Measurements from ENCODE around the gene ZRANB3. TPM values are rescaled to one million over a fixed set of nuclear protein-coding genes. Genes with fewer than 3 reads are reported as not detected.

Gene ZRANB3
- total and polyA plus RNA-seq, 2 donors from 2014 or later, result 3.6 to 6.4 TPM

GRCh38 chr2:135174810-135175093 lies 356.3 kb downstream of the ZRANB3 start:
- no peaks in the 10 kb centered on the region for H3K27me3 ChIP-seq (ENCODE audit: control insufficient read depth, insufficient read depth, low read length)
- no peaks in the 10 kb centered on the region for H3K9me3 ChIP-seq (ENCODE audit: control insufficient read depth in 2 of 3, insufficient read depth in 1 of 3, low read length in 3 of 3)
- H3K36me3 ChIP-seq (ENCODE audit: control insufficient read depth in 2 of 3, insufficient read depth in 3 of 3, low read length in 3 of 3), result peaks cover 0 to 22% (median 11%) of the 10 kb centered on the region in 3 donors
- intact Hi-C loops (cut with DNase I), result no loop called here
- FAIRE-seq (no peak), DNase-seq (no peak)
- no peak overlapping the region for H3K9ac ChIP-seq (ENCODE audit: low read length in 3 of 3)
- no peak for TF ChIP-seq CTCF (IDR thresholded peaks at IDR 0.05; ENCODE audit: borderline replicate concordance, extremely low read depth, insufficient read depth)
- no peak overlapping the region for H3K27ac ChIP-seq (ENCODE audit: low read depth in 2 of 2, low read length in 2 of 2)
- no peak overlapping the region for H3K4me3 ChIP-seq (ENCODE audit: low read length in 3 of 3)
- H3K4me1 ChIP-seq (ENCODE audit: control insufficient read depth in 2 of 3, insufficient read depth in 2 of 3, low read depth in 1 of 3, low read length in 3 of 3), result no peaks in the 10 kb centered on the region

- intact Hi-C loops (cut with DNase I), result no loop called here
- no peak for TF ChIP-seq CTCF (IDR thresholded peaks at IDR 0.05; ENCODE audit: borderline replicate concordance, extremely low read depth, insufficient read depth)
- no peak for DNase-seq
Measured at GRCh38 chr2:135174049-135174809, 356.8 kb downstream of the ZRANB3 start.

DNA sequence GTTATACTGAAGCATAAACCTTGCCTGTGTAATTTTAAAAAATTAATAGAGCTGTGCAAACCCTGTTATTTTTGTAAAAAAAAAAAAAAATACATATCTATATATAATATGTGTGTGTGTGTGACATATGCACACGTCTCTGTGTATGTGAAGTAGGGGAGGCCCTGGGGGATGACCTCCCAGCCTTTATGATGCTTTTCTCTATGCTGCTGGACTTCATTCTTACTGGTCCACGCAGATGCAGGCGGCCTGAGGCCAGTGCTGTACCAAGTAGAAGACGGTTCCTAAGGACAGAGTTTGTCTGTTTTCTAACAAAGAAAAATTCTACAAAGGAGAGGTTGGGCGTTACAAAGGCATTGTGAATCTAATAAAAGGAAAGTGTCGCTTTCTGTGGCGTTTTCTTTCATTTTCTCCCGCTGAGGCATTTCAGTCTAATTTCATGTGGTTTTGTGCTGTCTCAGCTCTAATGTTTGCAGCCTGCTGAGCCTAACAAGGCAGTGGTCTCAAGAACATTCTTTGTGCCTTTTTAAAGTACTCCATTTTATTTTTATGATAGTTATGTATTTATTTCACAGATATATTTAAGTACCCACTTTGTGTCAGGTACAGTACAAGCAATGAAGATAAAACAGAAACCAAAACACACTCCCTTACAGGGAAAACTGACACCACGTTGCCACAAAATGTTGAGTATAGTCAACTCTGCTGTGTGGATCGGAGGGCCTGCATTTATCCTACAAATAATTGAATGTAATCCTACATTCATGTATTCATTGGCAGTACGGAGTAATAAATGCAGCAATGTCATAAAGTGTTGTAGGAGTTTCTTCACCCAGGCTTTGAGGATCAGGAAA lies 360.9 kb downstream of the ZRANB3 start:
- DNase-seq (no peak), FAIRE-seq (no peak)
- Histone ChIP-seq H3K27me3 (ENCODE audit: control insufficient read depth, insufficient read depth, low read length) (no peaks in the 10 kb centered on the region), H3K36me3 (ENCODE audit: control insufficient read depth in 2 of 3, insufficient read depth in 3 of 3, low read length in 3 of 3) (peaks cover 5 to 34% (median 22%) of the 10 kb centered on the region in 3 donors), H3K27ac (ENCODE audit: low read depth in 2 of 2, low read length in 2 of 2) (no peak overlapping the region), H3K4me1 (ENCODE audit: control insufficient read depth in 2 of 3, insufficient read depth in 2 of 3, low read depth in 1 of 3, low read length in 3 of 3) (no peaks in the 10 kb centered on the region), H3K9me3 (ENCODE audit: control insufficient read depth in 2 of 3, insufficient read depth in 1 of 3, low read length in 3 of 3) (no peaks in the 10 kb centered on the region), H3K9ac (ENCODE audit: low read length in 3 of 3) (no peak overlapping the region), H3K4me3 (ENCODE audit: low read length in 3 of 3) (no peak overlapping the region)
- no peak for TF ChIP-seq CTCF (IDR thresholded peaks at IDR 0.05; ENCODE audit: borderline replicate concordance, extremely low read depth, insufficient read depth)
- intact Hi-C loops (cut with DNase I), result no loop called here

More at GRCh38 chr2:135174049-135174809, 356.8 kb downstream of the ZRANB3 start:
- no peak for FAIRE-seq
- no peak overlapping the region for H3K4me3 ChIP-seq (ENCODE audit: low read length in 3 of 3)
- no peak overlapping the region for H3K27ac ChIP-seq (ENCODE audit: low read depth in 2 of 2, low read length in 2 of 2)
- no peak overlapping the region for H3K9ac ChIP-seq (ENCODE audit: low read length in 3 of 3)
- H3K9me3 ChIP-seq (ENCODE audit: control insufficient read depth in 2 of 3, insufficient read depth in 1 of 3, low read length in 3 of 3), result no peaks in the 10 kb centered on the region
- H3K36me3 ChIP-seq (ENCODE audit: control insufficient read depth in 2 of 3, insufficient read depth in 3 of 3, low read length in 3 of 3), result peaks cover 3 to 27% (median 15%) of the 10 kb centered on the region in 3 donors
- H3K27me3 ChIP-seq (ENCODE audit: control insufficient read depth, insufficient read depth, low read length), result no peaks in the 10 kb centered on the region
- H3K4me1 ChIP-seq (ENCODE audit: control insufficient read depth in 2 of 3, insufficient read depth in 2 of 3, low read depth in 1 of 3, low read length in 3 of 3), result no peaks in the 10 kb centered on the region
